Naive thymus-derived CD8-positive, alpha-beta T cell (primary cell): ENCODE data around the gene LMX1A. TPM values are rescaled to one million over a fixed set of nuclear protein-coding genes. Genes with fewer than 3 reads are reported as not detected.
A peak's percentile ranks its signal among the peaks of the same experiment; 100 is the strongest.

ENCODE experiments used
- ATAC-seq, 2 donors: fragments of 150-1000 bp; cut with Tn5 transposase in 1 of 2; sonication (Bioruptor Pico), chemical (Tn5 transposase) in 1 of 2; 1 replicate in 1 of 2; 2 replicates in 1 of 2; pipeline ENCODE4 v1.10.0; 2021; ENCODE audit warnings: mild to moderate bottlenecking in 2 of 2, moderate library complexity in 2 of 2
- POLR2A ChIA-PET: fragments of 350-600 bp; sonication (Branson Sonifier 250); formaldehyde crosslinking; loops from one replicate; lab custom pipeline; 2021; ENCODE audit warnings: antibody characterized with exemption; lab: Charles Lee
- DNase-seq, 10 donors: peaks; one replicate each; pipeline versions ENCODE4 v3.0.0 to v3.0.0-alpha.2; 2020 to 2022
- H3K27ac Mint-ChIP-seq, 10 donors: one replicate each; pipeline ENCODE4 v1.8.0; 2020 to 2022; ENCODE audit warnings: mild to moderate bottlenecking in 10 of 10, mixed read lengths in 10 of 10, moderate library complexity in 4 of 10, inconsistent platforms in 1 of 10
- H3K27me3 Mint-ChIP-seq, 5 donors: one replicate each; pipeline ENCODE4 v1.8.0; 2021 to 2022; ENCODE audit warnings: mixed read lengths in 5 of 5
- H3K36me3 Mint-ChIP-seq, 3 donors: one replicate each; pipeline ENCODE4 v1.8.0; 2020 to 2022; ENCODE audit warnings: mixed read lengths in 3 of 3, mild to moderate bottlenecking in 2 of 3, inconsistent platforms in 1 of 3
- H3K4me1 Mint-ChIP-seq, 4 donors: one replicate each; pipeline ENCODE4 v1.8.0; 2021 to 2022; ENCODE audit warnings: mixed read lengths in 4 of 4
- H3K4me3 Mint-ChIP-seq, 10 donors: one replicate each; pipeline ENCODE4 v1.8.0; 2020 to 2022; ENCODE audit warnings: mild to moderate bottlenecking in 10 of 10, mixed read lengths in 10 of 10, moderate library complexity in 6 of 10, inconsistent platforms in 1 of 10
- H3K9me3 Mint-ChIP-seq, 9 donors: one replicate each; pipeline ENCODE4 v1.8.0; 2020 to 2022; ENCODE audit warnings: mixed read lengths in 9 of 9, mild to moderate bottlenecking in 3 of 9, inconsistent platforms in 1 of 9, moderate library complexity in 1 of 9
- polyA plus RNA-seq, 3 donors: library from polyadenylated mRNA; unstranded; fragments of 300-500 nt; fragmentation: Illumina TruSeq; gene quantifications; one replicate each; pipeline ENCODE4 v1.2.3, GENCODE V29; 2021
- total RNA-seq, 8 experiments: library from RNA in 2 of 8; stranded (reverse) in 2 of 8; gene quantifications; one replicate each; pipeline ENCODE4 v1.2.3 and lab custom pipeline; 2021 to 2026

Gene LMX1A
- total and polyA plus RNA-seq, 5 experiments from 2014 or later: not detected

DNA sequence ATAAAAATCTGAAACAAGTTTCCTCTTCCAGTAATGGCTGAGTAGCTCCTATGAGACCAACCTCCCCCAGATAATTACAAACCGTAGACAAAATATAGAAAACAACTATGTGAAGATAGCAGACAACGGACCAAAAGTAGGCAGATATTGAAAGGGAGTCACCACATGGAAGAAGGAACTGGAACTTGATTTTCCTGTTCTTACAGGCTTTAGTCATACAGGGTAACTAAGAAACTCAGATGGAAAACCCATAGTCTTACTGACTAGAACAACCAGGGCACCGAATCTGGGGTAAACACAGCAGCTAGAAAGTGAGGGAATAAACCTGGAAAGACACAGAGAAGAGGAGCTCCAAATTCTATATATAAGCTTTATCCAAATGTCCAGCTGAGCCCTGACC is 26.0 kb downstream of the LMX1A start:
- no peaks in the 10 kb centered on the region for H3K36me3 Mint-ChIP-seq
- DNase-seq: no peak
- peaks cover 0 to 11% (median 0%) of the 10 kb centered on the region in 9 donors for H3K9me3 Mint-ChIP-seq
- peaks cover 9 to 41% (median 25%) of the 10 kb centered on the region in 5 donors for H3K27me3 Mint-ChIP-seq
- H3K27ac Mint-ChIP-seq: no peak overlapping the region
- POLR2A ChIA-PET: no interaction called here
- no peak for ATAC-seq
- H3K4me3 Mint-ChIP-seq: no peak overlapping the region
- H3K4me1 Mint-ChIP-seq: no peaks in the 10 kb centered on the region

DNA sequence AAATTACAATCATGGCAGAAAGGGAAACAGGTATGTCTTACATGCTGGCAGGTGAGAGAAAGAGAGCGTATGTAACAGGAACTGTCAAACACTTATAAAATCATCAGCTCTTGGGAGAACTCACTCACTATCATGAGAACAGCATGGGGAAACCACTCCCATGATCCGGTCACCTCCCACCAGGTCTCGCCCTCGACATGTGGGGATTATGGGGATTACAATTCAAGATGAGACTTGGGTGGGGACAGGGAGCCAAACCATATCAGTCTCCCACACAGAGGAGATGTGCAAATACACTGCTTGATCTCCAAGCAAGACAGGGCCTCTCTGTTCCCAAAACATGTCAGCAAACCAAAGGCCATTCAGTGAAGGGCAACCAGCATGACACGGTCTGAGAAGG is 27.4 kb downstream of the LMX1A start:
- Mint-ChIP-seq H3K27ac (no peak overlapping the region), H3K27me3 (peaks cover 10 to 55% (median 32%) of the 10 kb centered on the region in 5 donors), H3K4me3 (no peak overlapping the region), H3K36me3 (no peaks in the 10 kb centered on the region), H3K4me1 (no peaks in the 10 kb centered on the region), H3K9me3 (peaks cover 0 to 11% (median 0%) of the 10 kb centered on the region in 9 donors)
- DNase-seq: no peak
- ATAC-seq: no peak
- POLR2A ChIA-PET: no interaction called here

DNA sequence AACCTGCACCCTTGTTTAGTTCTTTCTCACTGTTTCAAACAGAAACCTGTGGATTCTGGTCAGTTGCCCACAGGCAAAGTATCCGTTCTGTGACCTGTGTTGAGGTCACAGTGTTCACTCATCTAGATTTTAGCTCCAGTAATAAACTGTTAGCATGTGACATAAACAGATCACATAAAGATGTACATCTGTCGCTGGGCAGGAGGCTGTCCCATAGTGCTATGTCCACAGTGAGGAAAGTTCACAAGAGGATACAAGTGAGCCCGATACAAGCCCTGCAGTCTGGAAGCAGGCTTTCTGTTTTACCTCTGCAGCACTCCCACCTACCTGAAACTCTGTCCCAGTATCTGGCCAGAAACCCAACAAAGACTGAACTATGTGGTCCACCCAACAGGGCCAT is 28.4 kb downstream of the LMX1A start:
- H3K27me3 Mint-ChIP-seq: peaks cover 12 to 64% (median 33%) of the 10 kb centered on the region in 5 donors
- POLR2A ChIA-PET: no interaction called here
- no peaks in the 10 kb centered on the region for H3K4me1 Mint-ChIP-seq
- no peaks in the 10 kb centered on the region for H3K36me3 Mint-ChIP-seq
- no peak overlapping the region for H3K27ac Mint-ChIP-seq
- DNase-seq (no peak), ATAC-seq (no peak)
- H3K4me3 Mint-ChIP-seq: no peak overlapping the region
- H3K9me3 Mint-ChIP-seq: peaks cover 0 to 11% (median 0%) of the 10 kb centered on the region in 9 donors

DNA sequence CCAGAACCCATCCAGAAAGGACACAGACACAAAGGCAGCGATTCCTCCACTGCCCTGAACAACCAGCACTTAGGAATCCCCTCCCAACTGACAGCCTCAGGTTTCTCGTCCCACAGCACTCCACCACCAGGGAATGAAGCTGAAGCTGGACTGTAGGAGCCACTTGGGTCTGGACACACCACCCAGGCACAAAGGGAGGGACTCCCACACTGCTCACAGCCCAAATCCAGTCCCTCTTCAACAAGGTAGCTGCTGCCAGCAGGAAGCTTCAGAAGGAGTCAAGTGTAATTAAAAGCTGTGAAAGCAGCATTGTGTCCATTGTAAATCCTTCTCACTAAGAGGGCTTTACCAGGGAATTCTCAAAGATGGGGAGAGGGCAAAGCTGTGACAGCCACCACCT is 29.0 kb downstream of the LMX1A start:
- Mint-ChIP-seq H3K4me3 (no peak overlapping the region), H3K4me1 (no peaks in the 10 kb centered on the region), H3K27me3 (peaks cover 12 to 64% (median 33%) of the 10 kb centered on the region in 5 donors), H3K27ac (no peak overlapping the region), H3K9me3 (peaks cover 0 to 11% (median 0%) of the 10 kb centered on the region in 9 donors), H3K36me3 (no peaks in the 10 kb centered on the region)
- POLR2A ChIA-PET: no interaction called here
- no peak for DNase-seq
- no peak for ATAC-seq

DNA sequence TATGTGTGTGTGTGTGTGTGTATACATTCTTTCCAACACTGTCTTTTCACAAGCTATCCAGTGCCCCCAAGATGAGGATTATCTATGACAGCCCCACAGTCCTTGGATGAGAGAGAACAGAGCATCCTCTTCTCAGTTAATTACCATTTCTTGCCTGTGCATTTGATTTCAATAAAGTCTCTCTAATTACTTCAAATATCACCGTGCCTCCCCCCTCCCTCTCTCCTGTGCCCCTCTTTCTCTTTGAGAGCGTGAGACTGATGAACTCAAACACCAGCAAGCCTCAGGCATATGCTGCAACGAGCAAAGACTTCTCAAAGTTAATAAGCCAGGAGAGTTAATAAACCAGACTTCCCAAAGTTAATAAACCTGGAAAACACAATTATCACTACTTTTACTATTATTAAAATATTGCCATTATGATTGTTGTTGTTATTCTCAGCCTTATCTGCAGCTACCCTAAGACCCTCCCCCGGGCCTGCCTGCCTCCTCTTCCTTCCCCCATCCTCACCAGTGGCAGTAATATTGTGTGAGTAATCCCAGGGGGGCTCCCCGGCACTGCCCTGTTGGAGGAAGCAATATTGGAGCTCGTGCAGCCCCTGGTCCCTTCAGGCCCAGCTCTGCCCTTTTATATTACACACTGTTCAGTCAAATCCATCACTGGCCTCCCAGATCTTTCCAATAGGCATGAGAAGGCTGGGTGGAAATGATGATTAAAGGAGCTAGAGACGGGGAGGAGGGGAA is 30.9 kb downstream of the LMX1A start:
- Mint-ChIP-seq H3K27me3 (peaks cover 16 to 64% (median 38%) of the 10 kb centered on the region in 5 donors), H3K36me3 (no peaks in the 10 kb centered on the region), H3K4me1 (no peaks in the 10 kb centered on the region), H3K27ac (no peak overlapping the region), H3K4me3 (no peak overlapping the region), H3K9me3 (peaks cover 0 to 15% (median 2%) of the 10 kb centered on the region in 9 donors)
- ATAC-seq: no peak
- POLR2A ChIA-PET: no interaction called here
- DNase-seq: no peak

DNA sequence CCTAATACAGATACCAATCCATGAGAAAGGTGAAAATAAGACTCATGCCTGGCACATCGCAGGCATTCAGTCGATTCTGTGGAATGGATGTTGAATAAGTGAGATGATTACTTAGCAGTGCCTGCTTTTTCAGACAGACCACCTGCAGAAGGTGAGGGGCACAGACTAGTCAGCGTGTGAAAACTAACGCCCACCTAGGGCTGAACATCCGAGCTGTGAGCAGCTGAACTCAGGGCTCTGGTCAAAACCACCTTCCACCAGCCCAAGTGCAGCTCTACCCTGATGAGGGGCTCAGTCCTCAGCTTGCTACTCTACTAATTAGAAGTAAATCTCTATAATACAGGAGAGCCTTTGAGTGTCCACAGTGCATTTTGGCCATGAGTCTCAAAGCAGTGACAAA is 32.5 kb downstream of the LMX1A start:
- POLR2A ChIA-PET: no interaction called here
- H3K27ac Mint-ChIP-seq: no peak overlapping the region
- H3K27me3 Mint-ChIP-seq: peaks cover 15 to 62% (median 39%) of the 10 kb centered on the region in 5 donors
- H3K4me3 Mint-ChIP-seq: no peak overlapping the region
- no peak for ATAC-seq
- H3K36me3 Mint-ChIP-seq: no peaks in the 10 kb centered on the region
- no peak for DNase-seq
- H3K9me3 Mint-ChIP-seq: peaks cover 0 to 12% (median 0%) of the 10 kb centered on the region in 9 donors
- H3K4me1 Mint-ChIP-seq: no peaks in the 10 kb centered on the region

DNA sequence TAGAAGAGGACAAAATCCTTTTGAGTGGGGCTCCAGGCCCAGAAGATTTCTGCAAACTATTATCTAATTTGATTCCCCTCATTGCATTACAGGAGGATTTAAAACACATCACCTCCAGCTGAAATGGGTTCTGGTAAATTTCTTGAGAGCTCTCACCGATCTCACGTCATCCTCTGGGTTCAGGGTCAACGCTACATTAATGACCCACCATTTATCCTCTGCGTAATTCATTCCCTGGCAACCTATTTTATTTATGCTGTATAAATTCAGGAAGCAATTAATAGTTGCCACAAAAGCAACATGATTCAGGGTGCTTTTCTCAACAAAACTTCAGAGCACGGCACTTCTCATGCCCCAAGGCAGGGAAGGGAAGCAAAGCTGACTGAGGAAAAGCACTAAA is 38.9 kb downstream of the LMX1A start:
- POLR2A ChIA-PET: no interaction called here
- no peaks in the 10 kb centered on the region for H3K36me3 Mint-ChIP-seq
- H3K4me1 Mint-ChIP-seq: no peaks in the 10 kb centered on the region
- H3K27me3 Mint-ChIP-seq: peaks cover 25 to 53% (median 35%) of the 10 kb centered on the region in 5 donors
- peaks cover 0 to 12% (median 2%) of the 10 kb centered on the region in 9 donors for H3K9me3 Mint-ChIP-seq
- no peak overlapping the region for H3K4me3 Mint-ChIP-seq
- ATAC-seq (no peak), DNase-seq (no peak)
- no peak overlapping the region for H3K27ac Mint-ChIP-seq

DNA sequence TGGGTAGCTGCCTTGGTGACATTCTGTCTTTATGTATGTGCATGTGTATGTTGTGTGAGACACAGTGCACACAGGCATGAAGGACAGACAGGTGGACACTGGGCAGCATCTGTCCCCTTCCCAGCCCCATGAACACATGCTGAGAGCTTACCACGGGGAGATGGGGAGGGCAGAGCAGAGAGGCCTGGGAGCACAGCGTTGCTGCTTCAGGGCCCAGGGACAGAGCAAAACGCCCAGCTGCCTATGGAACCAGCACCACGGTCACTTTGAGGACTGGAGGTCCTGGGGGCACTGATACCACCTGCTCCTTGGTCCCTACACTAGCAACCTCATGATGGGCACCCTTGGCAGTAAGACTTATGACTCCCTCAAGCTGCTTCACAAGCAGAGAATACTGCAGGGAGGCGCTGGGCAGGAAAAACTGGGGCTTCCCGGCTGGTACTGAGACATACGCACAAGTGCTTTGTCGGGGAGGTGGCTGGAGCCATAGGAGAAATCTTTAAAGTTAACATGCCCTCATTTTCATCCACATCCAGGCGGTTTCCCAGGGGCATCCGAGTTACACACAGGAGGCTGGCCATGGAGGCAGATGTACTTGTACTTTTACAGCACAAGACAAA is 40.3 kb downstream of the LMX1A start:
- ATAC-seq: no peak
- POLR2A ChIA-PET: no interaction called here
- no peaks in the 10 kb centered on the region for H3K36me3 Mint-ChIP-seq
- H3K27ac Mint-ChIP-seq: no peak overlapping the region
- H3K9me3 Mint-ChIP-seq: peaks cover 0 to 5% (median 2%) of the 10 kb centered on the region in 9 donors
- H3K4me1 Mint-ChIP-seq: no peaks in the 10 kb centered on the region
- DNase-seq: no peak
- H3K27me3 Mint-ChIP-seq: peaks cover 24 to 60% (median 38%) of the 10 kb centered on the region in 5 donors
- no peak overlapping the region for H3K4me3 Mint-ChIP-seq

DNA sequence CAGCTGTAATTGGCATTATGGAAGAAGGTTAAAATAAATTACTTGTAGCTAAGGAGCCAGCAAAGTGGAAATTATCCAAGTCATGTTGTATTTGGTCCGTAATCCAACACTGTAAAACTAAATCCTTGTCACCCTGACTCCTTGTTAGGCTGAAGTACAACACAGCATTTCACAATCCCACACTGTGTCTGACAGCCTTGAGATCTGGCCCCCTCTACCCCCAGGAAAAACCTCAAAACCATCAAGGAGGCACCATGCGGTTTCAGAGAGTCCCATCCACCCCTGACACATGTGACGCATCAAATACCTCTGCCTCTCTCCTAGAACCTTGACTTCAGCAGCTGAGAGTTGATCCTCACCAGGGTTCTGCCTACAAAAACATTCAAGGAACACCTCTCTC is 41.0 kb downstream of the LMX1A start:
- DNase-seq (no peak), ATAC-seq (no peak)

DNA sequence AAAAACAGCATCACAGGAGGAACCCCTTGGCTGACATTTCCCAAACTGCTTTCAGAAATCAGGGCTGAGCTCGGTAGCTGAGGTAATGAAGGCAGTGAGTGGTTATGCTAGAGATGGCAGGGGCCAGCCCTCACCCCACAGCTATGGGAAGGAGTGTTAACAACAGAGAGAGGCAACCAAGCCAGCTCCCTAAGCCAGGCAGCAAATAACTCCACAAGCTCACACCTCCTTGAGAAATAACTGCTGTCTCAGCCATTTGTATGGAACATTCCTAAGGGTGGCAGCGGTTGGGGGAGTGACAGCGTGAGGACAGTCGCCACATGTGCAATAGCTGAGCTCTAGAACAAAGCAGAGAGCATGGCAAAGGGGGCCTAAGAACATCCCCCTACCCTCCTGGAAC is 42.6 kb downstream of the LMX1A start:
- H3K9me3 Mint-ChIP-seq: peaks cover 0 to 5% (median 0%) of the 10 kb centered on the region in 9 donors
- DNase-seq: no peak
- no peaks in the 10 kb centered on the region for H3K4me1 Mint-ChIP-seq
- no peak for ATAC-seq
- H3K27me3 Mint-ChIP-seq: peaks cover 19 to 55% (median 30%) of the 10 kb centered on the region in 5 donors
- no peak overlapping the region for H3K27ac Mint-ChIP-seq
- POLR2A ChIA-PET: interaction anchor here (0.7 kb wide), 1 partner anchor 347 kb away, joined by 4 read pairs; no protein-coding TSS in a partner anchor
- no peaks in the 10 kb centered on the region for H3K36me3 Mint-ChIP-seq
- no peak overlapping the region for H3K4me3 Mint-ChIP-seq

More for the DNA sequence above, 41.0 kb downstream of the LMX1A start:
- peak overlapping the region in 1 of 10 donors; percentile 83 for H3K27ac Mint-ChIP-seq
- H3K9me3 Mint-ChIP-seq: peaks cover 0 to 5% (median 0%) of the 10 kb centered on the region in 9 donors
- H3K36me3 Mint-ChIP-seq: no peaks in the 10 kb centered on the region
- H3K4me1 Mint-ChIP-seq: no peaks in the 10 kb centered on the region
- POLR2A ChIA-PET: no interaction called here
- H3K4me3 Mint-ChIP-seq: no peak overlapping the region
- H3K27me3 Mint-ChIP-seq: peaks cover 22 to 60% (median 37%) of the 10 kb centered on the region in 5 donors

DNA sequence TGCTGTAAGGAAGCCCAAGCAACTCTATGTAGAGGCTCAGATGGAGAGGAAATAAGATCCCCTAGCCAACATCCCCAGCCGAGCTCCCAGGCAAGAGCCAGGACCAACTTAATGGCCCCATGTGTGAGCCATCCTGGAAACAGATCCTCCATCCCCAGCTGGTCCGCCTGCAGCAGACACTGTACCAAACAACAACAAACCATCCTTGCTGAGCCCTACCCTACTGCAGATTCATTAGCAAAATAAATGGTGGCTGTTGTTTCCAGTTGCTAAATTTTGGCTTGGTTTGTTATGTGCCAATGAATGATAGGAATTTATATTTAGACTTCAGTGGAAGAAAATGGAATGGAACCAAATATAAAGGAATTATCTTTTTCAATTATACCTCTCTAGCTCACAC is 43.9 kb downstream of the LMX1A start:
- no peak for DNase-seq
- Mint-ChIP-seq H3K9me3 (peaks cover 0 to 5% (median 0%) of the 10 kb centered on the region in 9 donors), H3K27ac (no peak overlapping the region), H3K4me3 (no peak overlapping the region), H3K4me1 (no peaks in the 10 kb centered on the region), H3K36me3 (no peaks in the 10 kb centered on the region), H3K27me3 (peaks cover 15 to 42% (median 26%) of the 10 kb centered on the region in 5 donors)
- POLR2A ChIA-PET: no interaction called here
- no peak for ATAC-seq

DNA sequence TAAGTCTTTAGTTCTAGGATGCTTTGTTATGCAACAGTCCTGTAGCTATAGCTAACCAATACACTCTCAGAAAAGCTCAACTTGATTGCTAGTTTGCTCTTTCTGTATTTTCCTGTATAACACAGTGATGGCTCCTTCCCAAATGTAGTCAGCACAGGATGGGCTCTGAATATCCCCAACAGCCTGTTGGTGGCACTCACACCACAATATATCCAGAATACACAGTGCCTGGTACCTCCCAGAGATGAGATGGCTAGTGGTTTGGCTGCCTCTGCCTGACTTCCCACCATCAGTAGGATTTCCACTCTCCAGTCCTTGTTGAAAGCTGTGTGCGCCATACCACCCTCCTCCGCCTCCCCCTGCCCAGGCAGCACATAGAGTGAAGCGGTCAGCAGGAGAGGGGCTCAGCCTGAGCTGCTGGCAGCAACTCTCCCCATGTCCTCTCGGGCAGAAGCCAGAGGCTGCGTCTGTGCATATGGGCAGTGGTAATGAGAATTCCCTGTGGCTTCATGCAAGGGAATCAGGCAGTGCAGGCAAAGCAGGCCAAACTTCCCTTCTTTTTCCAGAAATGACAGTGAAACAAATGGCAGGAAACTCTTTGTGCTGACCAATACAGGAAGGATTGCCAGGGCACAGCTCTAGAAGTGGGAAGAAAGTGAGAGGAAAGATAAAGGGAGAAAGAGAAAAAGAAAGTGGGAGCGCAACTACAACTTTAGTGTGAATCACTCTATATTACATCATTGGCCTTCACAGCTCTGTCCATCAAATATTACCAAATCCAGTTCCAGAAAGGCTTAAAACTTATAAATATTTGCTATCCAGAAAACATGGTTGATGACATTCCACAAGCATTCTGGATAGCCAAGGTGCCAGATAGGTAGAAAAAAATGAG is 49.7 kb downstream of the LMX1A start:
- Mint-ChIP-seq H3K4me3 (no peak overlapping the region), H3K36me3 (no peaks in the 10 kb centered on the region), H3K4me1 (no peaks in the 10 kb centered on the region), H3K27me3 (peaks cover 5 to 24% (median 18%) of the 10 kb centered on the region in 5 donors), H3K27ac (peak overlapping the region in 1 of 10 donors; percentile 88), H3K9me3 (peaks cover 0 to 3% (median 0%) of the 10 kb centered on the region in 9 donors)
- DNase-seq: no peak
- ATAC-seq: no peak
- POLR2A ChIA-PET: no interaction called here
